Measurements from ENCODE around the gene TRNP1.

The TRNP1 gene

DNA sequence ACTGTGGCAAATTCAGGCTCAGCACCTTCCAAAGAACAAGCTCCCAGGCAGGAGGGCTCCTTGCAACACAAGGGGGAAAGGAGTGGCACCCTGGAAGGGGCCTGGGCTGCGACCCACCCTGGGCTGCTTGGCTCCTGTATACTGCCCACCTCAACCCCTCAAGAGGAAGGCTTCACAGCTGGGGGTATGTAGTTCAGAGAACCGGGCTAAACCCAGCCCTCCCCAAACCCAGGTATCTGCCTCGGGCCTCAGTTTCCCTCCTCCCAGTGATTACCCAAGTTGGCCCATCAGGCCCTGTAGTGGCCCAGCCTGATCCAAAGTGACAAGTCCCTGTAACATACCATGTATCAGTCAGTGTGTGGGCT lies 11.7 kb downstream of the TRNP1 start:
- H3K36me3 Mint-ChIP-seq = no peaks in the 10 kb centered on the region
- H3K4me3 Mint-ChIP-seq = no peak overlapping the region
- no peak overlapping the region for H3K27ac Mint-ChIP-seq
- no peaks in the 10 kb centered on the region for H3K9me3 Mint-ChIP-seq
- no peaks in the 10 kb centered on the region for H3K4me1 Mint-ChIP-seq
- no peaks in the 10 kb centered on the region for H3K27me3 Mint-ChIP-seq

DNA sequence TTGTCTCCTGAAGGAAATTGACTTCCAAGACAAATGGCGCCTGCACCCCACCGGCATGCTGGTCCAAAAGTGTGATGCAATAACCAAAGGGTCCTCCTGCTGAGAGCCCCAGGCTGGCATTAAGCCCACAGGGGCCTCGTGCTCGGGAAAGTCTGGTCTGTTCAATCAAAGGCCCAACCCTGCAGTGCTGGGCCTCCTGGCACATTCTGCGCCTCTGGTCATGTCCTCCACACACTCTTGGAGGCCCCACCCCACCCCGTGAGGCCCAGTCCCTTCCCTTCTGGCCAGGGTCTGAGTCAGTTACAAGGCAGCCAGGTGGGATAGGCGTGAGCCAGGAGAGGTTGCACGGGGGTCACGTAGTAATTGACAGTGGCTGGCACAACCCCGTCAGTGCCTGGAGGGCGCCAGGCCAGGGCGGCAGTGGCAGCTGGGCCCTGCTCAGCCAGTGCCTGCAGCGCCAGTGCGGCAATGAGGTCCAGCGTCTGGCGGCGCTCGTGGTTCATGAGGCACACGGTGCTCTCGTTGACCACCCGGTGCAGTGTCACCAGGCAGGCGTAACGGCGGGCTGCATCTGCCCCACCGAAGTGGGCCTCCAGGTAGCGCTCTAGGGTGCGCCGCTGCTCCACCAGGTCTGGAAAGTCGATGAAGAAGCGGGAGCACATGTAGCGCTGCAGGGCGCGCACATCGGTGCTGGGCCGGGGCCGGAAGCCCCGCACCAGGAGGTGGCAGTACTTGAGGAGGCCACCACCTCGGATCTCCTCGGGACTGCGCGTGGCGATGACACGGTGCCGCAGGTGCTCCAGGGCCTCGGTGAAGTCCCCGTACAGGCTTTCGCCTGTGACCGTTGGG lies 12.4 kb downstream of the TRNP1 start:
- Mint-ChIP-seq H3K4me3 (no peak overlapping the region), H3K9me3 (no peaks in the 10 kb centered on the region), H3K27me3 (no peaks in the 10 kb centered on the region), H3K4me1 (no peaks in the 10 kb centered on the region), H3K36me3 (no peaks in the 10 kb centered on the region), H3K27ac (no peak overlapping the region)

DNA sequence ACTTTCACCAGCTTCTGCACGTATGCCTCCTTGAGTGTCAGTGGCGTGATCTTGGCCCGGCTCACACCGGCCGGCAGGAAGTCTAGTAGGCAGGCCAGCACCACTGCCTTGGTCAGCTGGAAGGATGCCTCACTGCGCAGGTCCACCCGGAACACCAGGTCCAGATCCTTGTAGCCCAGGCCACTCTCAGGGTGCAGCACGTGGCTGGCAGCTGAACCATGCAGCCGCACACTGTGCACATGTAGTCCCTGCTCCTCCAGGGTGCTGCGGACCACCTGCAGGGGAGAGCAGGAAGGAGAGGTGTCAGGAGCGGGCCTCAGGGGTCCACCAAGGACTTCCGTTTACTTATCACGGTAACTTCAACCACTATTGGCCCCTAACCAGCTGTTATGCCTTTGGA lies 13.2 kb downstream of the TRNP1 start:
- H3K27me3 Mint-ChIP-seq = peaks cover 5% of the 10 kb centered on the region
- no peaks in the 10 kb centered on the region for H3K4me1 Mint-ChIP-seq
- H3K36me3 Mint-ChIP-seq = no peaks in the 10 kb centered on the region
- no peak overlapping the region for H3K4me3 Mint-ChIP-seq
- H3K9me3 Mint-ChIP-seq = no peaks in the 10 kb centered on the region
- no peak overlapping the region for H3K27ac Mint-ChIP-seq

DNA sequence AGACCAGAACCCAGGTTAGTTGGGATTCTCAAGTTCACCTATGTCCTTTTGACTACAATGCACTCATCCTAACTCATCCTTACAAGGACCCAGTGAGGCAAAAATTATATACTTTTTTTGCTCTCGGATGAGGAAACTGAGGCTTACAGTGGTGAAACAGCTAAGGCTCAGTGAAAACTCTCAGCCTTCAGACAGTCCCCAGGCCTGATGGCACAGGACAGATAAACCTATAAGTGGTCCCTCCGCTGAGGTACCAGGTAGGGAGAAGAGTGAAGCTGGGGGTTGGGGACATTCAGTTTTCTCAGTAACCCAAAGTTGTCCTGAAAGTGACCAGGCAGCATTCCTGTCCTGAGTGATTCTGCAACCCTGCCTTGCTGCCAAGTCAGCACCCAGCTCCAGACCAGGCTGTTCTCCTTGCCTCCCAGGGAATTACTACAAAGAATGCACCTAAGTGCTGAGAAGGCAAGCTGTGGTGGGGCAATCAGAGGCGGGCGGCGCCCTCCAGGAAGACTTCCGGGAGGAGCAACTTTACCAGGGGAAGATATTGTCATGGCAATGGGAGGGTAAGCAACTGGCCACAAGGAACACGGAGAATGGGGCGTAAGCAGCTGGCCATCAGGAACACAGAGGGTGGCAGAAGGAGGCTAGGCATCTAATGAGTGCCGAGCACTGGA lies 14.6 kb downstream of the TRNP1 start:
- Mint-ChIP-seq H3K27ac (no peak overlapping the region), H3K4me3 (no peak overlapping the region), H3K36me3 (peaks cover 2% of the 10 kb centered on the region), H3K27me3 (peaks cover 9% of the 10 kb centered on the region), H3K4me1 (peaks cover 3% of the 10 kb centered on the region), H3K9me3 (no peaks in the 10 kb centered on the region)

DNA sequence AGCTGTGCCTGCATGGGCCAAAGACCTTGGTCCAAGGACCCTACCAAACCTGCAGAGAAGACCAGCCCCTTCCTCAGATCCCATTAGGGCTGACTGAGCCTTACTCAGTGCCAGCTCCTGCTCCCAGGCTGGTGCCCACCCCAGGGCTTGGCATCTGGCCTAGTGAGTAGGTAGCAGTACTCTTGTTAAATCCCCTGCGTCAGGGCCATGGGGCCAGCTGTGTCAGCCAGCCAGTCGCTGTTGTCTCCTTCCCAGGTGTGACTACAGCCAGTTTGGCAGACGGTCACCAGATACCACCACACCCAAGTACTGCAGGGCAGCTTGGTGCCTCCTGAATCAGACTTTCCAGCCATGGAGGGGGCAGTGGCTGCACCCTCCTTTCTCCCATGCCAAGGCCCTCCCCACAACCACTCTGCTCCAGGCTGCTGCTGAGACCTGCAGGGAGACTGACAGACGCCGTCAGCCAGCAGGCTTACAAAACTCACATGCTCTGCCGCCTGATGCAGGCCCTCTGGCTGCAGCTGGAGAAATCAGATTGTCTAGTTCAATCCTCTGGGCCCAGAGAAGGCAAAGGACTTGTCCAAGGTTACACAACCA lies 16.2 kb downstream of the TRNP1 start:
- no peaks in the 10 kb centered on the region for H3K9me3 Mint-ChIP-seq
- peaks cover 4% of the 10 kb centered on the region for H3K4me1 Mint-ChIP-seq
- no peak overlapping the region for H3K27ac Mint-ChIP-seq

DNA sequence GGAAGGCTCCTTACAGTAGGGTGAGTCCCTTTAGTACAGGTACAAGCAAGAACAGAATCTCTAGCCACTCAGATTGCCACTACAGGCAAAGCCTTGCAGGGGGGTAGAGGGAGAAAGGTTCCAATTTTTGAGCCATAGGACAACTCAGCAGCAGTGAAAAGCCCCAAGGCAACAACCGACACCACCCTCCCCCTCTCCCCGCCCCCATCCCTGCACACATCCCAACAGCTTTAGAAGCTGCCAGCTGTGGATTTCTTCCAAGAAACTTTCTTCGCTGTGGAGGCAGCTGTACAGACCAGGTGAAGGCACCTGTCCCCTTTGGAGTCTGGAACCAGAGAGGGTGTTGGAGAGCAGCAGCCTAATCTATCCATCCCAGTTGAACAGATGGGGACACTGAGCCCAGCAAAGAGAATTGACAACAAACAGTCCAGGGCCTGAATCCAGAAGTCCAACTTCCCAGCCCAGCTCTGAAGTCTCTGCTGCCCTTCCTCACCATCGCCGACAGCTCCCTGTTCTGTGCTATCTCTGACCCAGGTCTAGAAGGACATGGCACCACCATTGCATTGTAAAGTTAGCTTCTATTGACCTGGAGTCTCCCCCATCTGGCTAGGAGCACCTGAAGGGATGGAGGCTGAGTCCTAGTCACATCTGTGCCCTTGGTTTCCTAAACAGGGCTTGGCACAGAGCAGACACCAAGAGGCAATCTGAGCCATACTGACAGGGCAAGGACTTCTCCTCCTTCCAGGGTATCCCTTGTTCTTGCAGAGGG lies 16.9 kb downstream of the TRNP1 start:
- Mint-ChIP-seq H3K27me3 (peaks cover 9% of the 10 kb centered on the region), H3K4me1 (peaks cover 4% of the 10 kb centered on the region), H3K4me3 (no peak overlapping the region), H3K27ac (no peak overlapping the region), H3K9me3 (no peaks in the 10 kb centered on the region), H3K36me3 (peaks cover 2% of the 10 kb centered on the region)

More for the DNA sequence above, 16.2 kb downstream of the TRNP1 start:
- H3K4me3 Mint-ChIP-seq = no peak overlapping the region
- H3K27me3 Mint-ChIP-seq = peaks cover 9% of the 10 kb centered on the region
- H3K36me3 Mint-ChIP-seq = peaks cover 2% of the 10 kb centered on the region

DNA sequence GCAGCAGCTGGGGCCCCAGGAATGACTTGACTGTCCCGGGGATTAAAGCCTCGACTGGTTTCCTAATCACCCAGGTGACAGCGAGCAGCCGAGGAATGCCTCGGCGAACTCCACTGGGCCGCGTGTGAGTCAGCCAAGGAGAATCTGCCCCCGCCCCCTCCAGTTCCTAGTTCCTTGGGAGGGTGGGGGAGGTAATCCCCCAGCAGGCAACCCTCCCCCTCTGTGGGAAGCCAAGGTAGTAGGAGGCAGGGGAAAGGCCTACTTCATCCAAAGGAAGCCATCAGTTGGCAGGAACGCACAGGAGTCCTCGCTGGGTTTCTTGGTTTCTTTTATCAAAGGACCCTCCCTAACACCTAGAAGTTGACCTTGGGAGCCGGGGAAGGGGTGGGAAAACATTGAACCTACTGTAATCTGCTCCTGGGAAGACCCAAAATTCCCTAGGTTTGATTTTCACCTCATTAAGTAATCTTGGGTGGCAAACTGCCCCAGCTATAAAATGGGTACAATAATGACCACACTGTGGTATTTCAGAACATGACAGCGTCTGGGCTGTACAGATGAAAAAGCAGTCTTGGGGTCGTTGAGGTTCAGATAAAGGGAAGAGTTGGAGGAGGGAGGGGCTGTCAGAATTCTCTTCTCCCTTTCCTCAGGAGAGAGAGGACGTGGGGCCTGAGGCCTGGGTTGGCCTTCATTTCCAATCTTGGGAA lies 17.7 kb downstream of the TRNP1 start:
- peaks cover 9% of the 10 kb centered on the region for H3K27me3 Mint-ChIP-seq
- peaks cover 4% of the 10 kb centered on the region for H3K4me1 Mint-ChIP-seq
- H3K36me3 Mint-ChIP-seq = peaks cover 2% of the 10 kb centered on the region
- peak overlapping the region; percentile 20 for H3K4me3 Mint-ChIP-seq
- H3K9me3 Mint-ChIP-seq = no peaks in the 10 kb centered on the region
- no peak overlapping the region for H3K27ac Mint-ChIP-seq

DNA sequence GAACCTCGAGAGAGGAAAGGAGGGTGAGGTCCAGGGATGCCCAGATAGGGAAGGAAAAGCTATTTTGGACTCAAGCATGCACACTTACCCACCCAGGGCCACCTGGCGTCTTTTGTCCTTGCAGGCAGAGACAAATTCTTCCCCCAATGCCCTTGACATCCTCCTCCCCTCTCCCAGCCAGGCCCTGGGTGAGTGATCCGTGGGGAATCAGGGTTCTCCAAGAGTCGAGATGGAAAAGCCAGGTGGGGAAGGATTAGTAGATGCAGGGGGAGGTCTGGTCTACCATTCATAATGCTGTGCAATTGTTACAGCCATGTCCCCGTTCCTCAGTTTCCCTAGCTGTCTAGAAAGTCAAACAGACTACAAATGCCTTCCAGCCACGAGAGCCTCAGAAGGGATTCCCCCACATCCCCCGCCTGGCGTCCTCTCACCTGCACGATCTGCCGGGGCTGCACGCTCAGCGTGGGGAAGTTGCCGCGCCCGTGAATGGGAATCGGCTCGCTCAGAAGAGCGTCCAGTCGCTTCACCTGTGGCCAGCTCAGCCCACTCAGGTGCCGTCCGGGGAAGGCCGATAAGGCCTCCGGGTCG lies 18.6 kb downstream of the TRNP1 start:
- Mint-ChIP-seq H3K27ac (no peak overlapping the region), H3K9me3 (no peaks in the 10 kb centered on the region), H3K4me1 (peaks cover 4% of the 10 kb centered on the region), H3K27me3 (peaks cover 9% of the 10 kb centered on the region), H3K36me3 (peaks cover 2% of the 10 kb centered on the region), H3K4me3 (peak overlapping the region; percentile 20)

DNA sequence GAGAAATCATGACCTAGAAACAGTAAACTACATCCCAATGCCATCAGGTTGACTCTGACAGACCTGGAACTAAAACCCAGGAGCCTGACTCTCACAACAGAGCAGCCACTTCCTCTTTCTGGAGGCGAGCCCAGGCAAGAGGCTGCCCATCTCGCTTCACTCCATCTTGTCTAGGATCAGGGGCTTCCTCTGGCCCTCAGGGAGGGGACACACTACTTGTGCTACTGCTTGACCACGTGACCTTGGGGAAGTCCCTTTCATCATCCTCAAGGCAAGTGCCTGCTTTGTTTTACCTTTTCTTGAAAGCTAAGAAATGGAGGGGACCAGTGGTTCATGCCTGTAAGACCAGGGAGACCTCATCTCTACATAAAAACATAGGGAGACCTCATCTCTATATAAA lies 21.8 kb downstream of the TRNP1 start:
- H3K27ac Mint-ChIP-seq = no peak overlapping the region
- no peak overlapping the region for H3K4me3 Mint-ChIP-seq
- peaks cover 4% of the 10 kb centered on the region for H3K4me1 Mint-ChIP-seq
- peaks cover 2% of the 10 kb centered on the region for H3K36me3 Mint-ChIP-seq
- H3K27me3 Mint-ChIP-seq = peaks cover 9% of the 10 kb centered on the region
- no peaks in the 10 kb centered on the region for H3K9me3 Mint-ChIP-seq

DNA sequence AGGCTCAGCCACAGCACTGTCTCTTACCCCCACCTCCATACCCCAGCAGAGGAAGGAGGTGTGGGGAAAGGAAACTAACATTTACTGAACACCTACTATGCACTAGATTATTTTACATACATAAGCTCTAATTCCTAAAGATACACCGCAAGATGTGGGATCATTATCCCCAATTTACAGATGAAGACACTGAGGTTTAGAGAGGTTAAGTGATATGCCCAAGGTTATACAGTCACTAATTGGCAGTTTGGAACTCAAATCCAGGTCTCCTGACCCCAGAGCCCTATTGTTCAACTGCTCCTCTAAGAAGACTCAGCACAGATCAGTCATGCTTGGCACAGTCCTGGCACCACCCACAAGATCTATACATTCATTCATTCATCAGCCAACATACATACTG lies 22.9 kb downstream of the TRNP1 start:
- H3K4me1 Mint-ChIP-seq = peaks cover 4% of the 10 kb centered on the region
- peaks cover 2% of the 10 kb centered on the region for H3K36me3 Mint-ChIP-seq
- no peaks in the 10 kb centered on the region for H3K9me3 Mint-ChIP-seq
- H3K27ac Mint-ChIP-seq = no peak overlapping the region
- peaks cover 7% of the 10 kb centered on the region for H3K27me3 Mint-ChIP-seq
- no peak overlapping the region for H3K4me3 Mint-ChIP-seq

DNA sequence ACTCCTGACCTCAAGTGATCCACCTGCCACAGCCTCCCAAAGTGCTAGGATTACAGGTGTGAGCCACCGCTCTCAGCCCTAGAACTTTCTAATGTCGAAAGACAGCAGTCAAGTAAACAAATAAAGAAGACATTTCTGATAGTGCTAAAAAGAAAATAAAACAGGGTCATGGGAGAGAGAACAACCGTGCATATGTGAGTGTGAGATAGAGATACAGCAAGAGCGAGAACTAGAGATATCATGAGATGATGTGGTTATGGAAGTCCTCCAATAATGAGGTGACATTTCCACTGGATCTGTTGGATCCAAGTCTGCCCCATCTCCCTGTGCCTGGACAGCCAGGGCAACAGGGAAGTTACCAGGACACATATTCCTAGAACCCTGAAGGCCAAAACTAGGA lies 23.7 kb downstream of the TRNP1 start:
- H3K36me3 Mint-ChIP-seq = peaks cover 2% of the 10 kb centered on the region
- H3K27ac Mint-ChIP-seq = no peak overlapping the region
- peaks cover 3% of the 10 kb centered on the region for H3K27me3 Mint-ChIP-seq
- no peaks in the 10 kb centered on the region for H3K9me3 Mint-ChIP-seq
- no peak overlapping the region for H3K4me3 Mint-ChIP-seq
- H3K4me1 Mint-ChIP-seq = peaks cover 4% of the 10 kb centered on the region

DNA sequence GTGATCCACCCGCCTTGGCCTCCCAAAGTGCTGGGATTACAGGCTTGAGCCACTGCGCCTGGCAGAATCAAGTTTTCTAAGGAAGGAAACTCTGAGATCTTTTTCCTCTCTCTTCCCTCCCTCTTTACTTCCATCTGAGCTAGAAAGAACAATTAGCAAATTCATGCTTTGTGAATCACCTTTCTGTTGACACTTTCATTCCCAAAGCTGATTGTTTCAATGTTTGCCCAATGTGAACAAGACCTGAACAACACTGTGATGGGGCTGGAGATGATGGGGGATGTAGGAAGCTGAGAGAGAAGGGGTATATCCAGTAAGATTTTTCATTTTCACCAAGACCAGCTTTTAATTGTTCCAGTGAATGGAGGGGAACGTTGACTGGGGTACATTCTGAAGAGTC lies 24.8 kb downstream of the TRNP1 start:
- Mint-ChIP-seq H3K4me1 (no peaks in the 10 kb centered on the region), H3K27me3 (no peaks in the 10 kb centered on the region), H3K4me3 (no peak overlapping the region), H3K36me3 (no peaks in the 10 kb centered on the region), H3K27ac (no peak overlapping the region), H3K9me3 (no peaks in the 10 kb centered on the region)

DNA sequence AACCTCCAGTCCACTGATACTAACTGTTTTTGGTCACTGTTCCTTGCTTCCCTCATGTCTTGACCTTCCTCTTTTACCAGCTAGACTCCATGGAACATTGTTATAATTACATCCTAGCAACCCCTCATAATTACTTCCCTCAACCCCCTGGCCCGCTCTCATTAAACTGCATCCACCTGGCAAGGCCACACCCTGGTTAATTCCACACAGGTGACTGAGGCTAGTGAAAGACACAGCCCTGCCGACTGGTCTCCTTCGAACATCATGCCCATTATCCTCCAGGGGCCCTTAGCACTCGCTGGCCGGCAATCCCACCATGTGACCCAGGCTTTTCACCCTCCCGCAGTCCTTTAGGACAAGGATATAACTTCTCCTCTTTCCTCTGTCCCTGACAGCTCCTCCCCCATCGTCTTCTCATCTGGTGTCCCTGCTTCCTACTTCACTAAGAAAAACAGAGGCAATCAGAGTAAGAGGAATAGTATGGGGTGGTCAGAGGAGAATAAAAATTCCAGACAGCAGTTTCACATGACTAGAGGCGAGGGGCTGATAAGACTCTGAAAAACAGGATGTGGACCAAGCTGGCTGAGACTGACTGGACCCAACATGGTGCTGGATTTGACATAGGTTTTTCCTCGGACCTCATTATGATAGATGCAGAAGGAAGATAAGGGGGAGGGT lies 28.0 kb downstream of the TRNP1 start:
- H3K4me3 Mint-ChIP-seq = no peak overlapping the region
- H3K9me3 Mint-ChIP-seq = no peaks in the 10 kb centered on the region
- H3K4me1 Mint-ChIP-seq = no peaks in the 10 kb centered on the region
- H3K27ac Mint-ChIP-seq = no peak overlapping the region
- H3K27me3 Mint-ChIP-seq = no peaks in the 10 kb centered on the region
- no peaks in the 10 kb centered on the region for H3K36me3 Mint-ChIP-seq

DNA sequence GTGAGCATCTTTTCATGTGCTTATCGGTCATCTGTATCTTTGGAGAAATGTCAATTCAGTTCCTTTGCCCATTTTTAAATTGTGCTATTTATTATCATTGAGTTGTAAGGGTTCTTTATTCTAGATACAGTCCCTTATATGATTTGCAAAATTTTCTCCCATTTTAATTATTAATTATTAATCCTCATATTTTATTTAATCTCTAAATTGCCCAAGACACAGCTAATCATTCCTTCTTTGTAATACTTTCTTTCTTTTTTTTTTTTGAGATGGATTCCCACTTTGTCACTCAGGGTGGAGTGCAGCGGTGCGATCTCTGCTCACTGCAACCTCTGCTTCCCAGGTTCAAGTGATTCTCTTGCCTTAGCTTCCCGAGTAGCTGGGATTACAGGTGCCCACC lies 32.2 kb downstream of the TRNP1 start:
- Mint-ChIP-seq H3K4me3 (no peak overlapping the region), H3K4me1 (no peaks in the 10 kb centered on the region), H3K9me3 (no peaks in the 10 kb centered on the region), H3K36me3 (no peaks in the 10 kb centered on the region), H3K27me3 (no peaks in the 10 kb centered on the region), H3K27ac (no peak overlapping the region)

Data from activated naive CD4-positive, alpha-beta T cell treated with anti-CD3 and anti-CD28 coated beads, Interleukin-2, amount 50 U/mL, for 24 hours (primary cell).